Spleen (tissue), 11 donors: ENCODE results near the gene LRP11. TPM values are rescaled to one million over a fixed set of nuclear protein-coding genes. Genes with fewer than 3 reads are reported as not detected.

Source experiments
- DNase-seq: peaks from one replicate; pipeline ENCODE4 v3.0.0-alpha.2; 2020
- H3K27ac ChIP-seq, 8 donors: fragments of 200-600 bp; sonication (generic) in 7 of 8; 1 replicate in 4 of 8; 2 replicates in 4 of 8; pipeline versions ENCODE4 v1.5.0 to v1.8.0; 2016 to 2021; ENCODE audit warnings: inconsistent platforms in 4 of 8, mild to moderate bottlenecking in 4 of 8, moderate library complexity in 1 of 8
- H3K27me3 ChIP-seq, 7 donors: fragments of 200-600 bp; sonication (generic) in 6 of 7; replicated peaks in 1 of 7; 1 replicate in 4 of 7; 2 replicates in 3 of 7; pipeline versions ENCODE4 v1.5.0 to v1.8.0; 2016 to 2021; ENCODE audit warnings: inconsistent platforms in 3 of 7, mild to moderate bottlenecking in 1 of 7
- H3K36me3 ChIP-seq, 6 donors: fragments of 200-600 bp; sonication (generic) in 5 of 6; 1 replicate in 4 of 6; 2 replicates in 2 of 6; pipeline versions ENCODE4 v1.5.0 to v1.8.0; 2016 to 2021; ENCODE audit warnings: inconsistent platforms in 2 of 6
- H3K4me1 ChIP-seq, 6 donors: fragments of 200-600 bp; sonication (generic) in 5 of 6; 1 replicate in 3 of 6; 2 replicates in 3 of 6; pipeline versions ENCODE4 v1.5.0 to v1.8.0; 2016 to 2021; ENCODE audit warnings: inconsistent platforms in 3 of 6
- H3K4me3 ChIP-seq, 8 donors: fragments of 200-600 bp; sonication (generic) in 7 of 8; 1 replicate in 4 of 8; 2 replicates in 4 of 8; pipeline versions ENCODE4 v1.5.0 to v1.8.0; 2016 to 2021; ENCODE audit warnings: inconsistent platforms in 4 of 8, mild to moderate bottlenecking in 4 of 8, moderate library complexity in 2 of 8
- H3K9me3 ChIP-seq, 8 donors: fragments of 200-600 bp; sonication (generic) in 7 of 8; 1 replicate in 4 of 8; 2 replicates in 4 of 8; pipeline versions ENCODE4 v1.5.0 to v1.8.0; 2016 to 2021; ENCODE audit warnings: inconsistent platforms in 4 of 8
- CTCF ChIP-seq, 11 experiments: fragments of 200-600 bp in 7 of 11; fragments of 450-650 bp in 4 of 11; sonication (generic) in 4 of 11; IDR thresholded peaks in 8 of 11; conservative IDR thresholded peaks in 3 of 11; 1 replicate in 7 of 11; 2 replicates in 4 of 11; pipeline versions ENCODE4 v1.4.0 to v1.8.0; 2016 to 2021; ENCODE audit warnings: antibody characterized with exemption in 11 of 11, inconsistent platforms in 4 of 11, mild to moderate bottlenecking in 1 of 11
- POLR2A ChIP-seq, 3 donors: fragments of 450-650 bp; IDR thresholded peaks; one replicate each; pipeline ENCODE4 v1.5.1; 2017; ENCODE audit warnings: antibody characterized with exemption in 3 of 3, mild to moderate bottlenecking in 1 of 3
- POLR2AphosphoS5 ChIP-seq, 3 donors: sonication (generic); formaldehyde crosslinking; IDR thresholded peaks; one replicate each; pipeline ENCODE4 v1.5.1; 2017; ENCODE audit warnings: antibody characterized with exemption in 3 of 3
- WGBS, 5 donors: extraction: QIAGEN DNeasy Blood & Tissue Kit in 3 of 5; methylation state at CpG; one replicate each; pipeline versions ENCODE4 v1.1.5 to v1.1.7; 2013 to 2018; 5-methylcytosine and 5-hydroxymethylcytosine counted together
- intact Hi-C: fragments of 100-400 bp; cut with DNase I; formaldehyde crosslinking; loops from one replicate; pipeline ENCODE4 v1.15.0; 2023; ENCODE audit warnings: low total_unique reads
- polyA plus RNA-seq, 3 donors: library from polyadenylated mRNA; stranded (reverse); fragments of 200-250 nt; gene quantifications; one replicate each; pipeline ENCODE4 v1.2.1, GENCODE V29; 2013
- total RNA-seq, 7 donors: library from RNA; depleted of rRNA in 3 of 7; stranded (reverse); fragments of >200 nt in 3 of 7; fragmentation: NEBNext Ultra II Directional in 4 of 7; extraction: Animal tissue kit (Norgen Biotek cat#: 25700) in 4 of 7; gene quantifications; one replicate each; pipeline versions ENCODE4 v1.1.0 to v1.2.1, GENCODE V29; 2016 to 2021
- donor health status: healthy with polysubstance abuse.
- donor health status: DM: no; HTN: no; CAD: no; lungs with moderate emphysema.
- donor health status: DM: no; HTN: no; CAD: no.
- donor health status: Bipolar disorder and iron deficiency.
- donor health status: healthy.
- donor health status: DM: no; HTN: no; CAD: no.
- donor health status: DM: yes; HTN: yes; CAD: no.

LRP11 gene
- total and polyA plus RNA-seq, 10 donors = 0.65 to 15.0 (median 7.1) TPM

GRCh38 chr6:149888093-149888492 lies 23.9 kb upstream of the LRP11 start:
- no peak for DNase-seq
- Histone ChIP-seq H3K4me1 (no peaks in the 10 kb centered on the region), H3K36me3 (no peaks in the 10 kb centered on the region), H3K9me3 (no peaks in the 10 kb centered on the region), H3K27me3 (peaks cover 0 to 6% (median 0%) of the 10 kb centered on the region in 7 donors), H3K4me3 (no peak overlapping the region), H3K27ac (no peak overlapping the region)
- no peak for TF ChIP-seq CTCF (IDR thresholded peaks at IDR 0.05 in 8 of 11, conservative IDR thresholded peaks at IDR 0.05 in 3 of 11)
- no peak for TF ChIP-seq POLR2AphosphoS5 (IDR thresholded peaks at IDR 0.05)
- no peak for TF ChIP-seq POLR2A (IDR thresholded peaks at IDR 0.05)
- intact Hi-C loops = no loop called here
- 69 to 93% (median 84%) methylated on average over 8 to 9 of the region's 9 CpGs for WGBS, 5 donors

GRCh38 chr6:149887343-149887742 lies 23.2 kb upstream of the LRP11 start:
- WGBS, 5 donors = 65 to 82% (median 77%) methylated on average over 3 of the region's 3 CpGs
- H3K36me3 ChIP-seq = no peaks in the 10 kb centered on the region
- H3K27ac ChIP-seq = no peak overlapping the region
- no peaks in the 10 kb centered on the region for H3K9me3 ChIP-seq
- DNase-seq = no peak
- H3K4me3 ChIP-seq = no peak overlapping the region
- H3K27me3 ChIP-seq = peaks cover 0 to 11% (median 0%) of the 10 kb centered on the region in 7 donors
- no peaks in the 10 kb centered on the region for H3K4me1 ChIP-seq
- TF ChIP-seq POLR2AphosphoS5 (IDR thresholded peaks at IDR 0.05) (no peak), POLR2A (IDR thresholded peaks at IDR 0.05) (no peak), CTCF (IDR thresholded peaks at IDR 0.05 in 8 of 11, conservative IDR thresholded peaks at IDR 0.05 in 3 of 11) (no peak)
- intact Hi-C loops = no loop called here

- intact Hi-C loops = no loop called here
- H3K27me3 ChIP-seq = peaks cover 0 to 18% (median 0%) of the 10 kb centered on the region in 7 donors
- H3K27ac ChIP-seq = no peak overlapping the region
- 82 to 88% (median 85%) methylated on average over 3 of the region's 3 CpGs for WGBS, 5 donors
- TF ChIP-seq POLR2A (IDR thresholded peaks at IDR 0.05) = no peak
- no peak for TF ChIP-seq POLR2AphosphoS5 (IDR thresholded peaks at IDR 0.05)
- TF ChIP-seq CTCF (IDR thresholded peaks at IDR 0.05 in 8 of 11, conservative IDR thresholded peaks at IDR 0.05 in 3 of 11) = no peak
- no peaks in the 10 kb centered on the region for H3K4me1 ChIP-seq
- no peak overlapping the region for H3K4me3 ChIP-seq
- H3K9me3 ChIP-seq = no peaks in the 10 kb centered on the region
- H3K36me3 ChIP-seq = no peaks in the 10 kb centered on the region
- no peak for DNase-seq
Observed at GRCh38 chr6:149885888-149886287, 21.7 kb upstream of the LRP11 start.

- WGBS, 5 donors = 82 to 95% (median 85%) methylated on average over 7 of the region's 7 CpGs
- no peak for TF ChIP-seq POLR2A (IDR thresholded peaks at IDR 0.05)
- TF ChIP-seq POLR2AphosphoS5 (IDR thresholded peaks at IDR 0.05) = no peak
- no peak for TF ChIP-seq CTCF (IDR thresholded peaks at IDR 0.05 in 8 of 11, conservative IDR thresholded peaks at IDR 0.05 in 3 of 11)
- Histone ChIP-seq H3K27me3 (peaks cover 0 to 21% (median 0%) of the 10 kb centered on the region in 7 donors), H3K4me3 (no peak overlapping the region), H3K36me3 (no peaks in the 10 kb centered on the region), H3K4me1 (no peaks in the 10 kb centered on the region), H3K9me3 (no peaks in the 10 kb centered on the region), H3K27ac (no peak overlapping the region)
- no peak for DNase-seq
- intact Hi-C loops = no loop called here
Observed at GRCh38 chr6:149884617-149885016, 20.5 kb upstream of the LRP11 start.
